BLaER1 (cell line): Measurements from ENCODE around the gene GALK1.
"Not testable (repeated sequence)": the region's sequence is repeated elsewhere in the genome, so short reads cannot be mapped to it uniquely, and the experiment has no call there.

Experiments
- H3K27ac ChIP-seq: shearing (Covaris generic); formaldehyde crosslinking; 2 replicates; pipeline ENCODE4 v1.8.1; 2022
- H3K27me3 ChIP-seq: shearing (Covaris generic); formaldehyde crosslinking; 2 replicates; pipeline ENCODE4 v1.8.1; 2022
- H3K36me3 ChIP-seq: shearing (Covaris generic); formaldehyde crosslinking; 2 replicates; pipeline ENCODE4 v1.8.1; 2022
- H3K4me1 ChIP-seq: shearing (Covaris generic); formaldehyde crosslinking; 2 replicates; pipeline ENCODE4 v1.8.1; 2022
- H3K4me2 ChIP-seq: shearing (Covaris generic); formaldehyde crosslinking; 2 replicates; pipeline ENCODE4 v1.8.1; 2022
- H3K4me3 ChIP-seq: shearing (Covaris generic); formaldehyde crosslinking; 2 replicates; pipeline ENCODE4 v1.8.1; 2022
- H3K9ac ChIP-seq: shearing (Covaris generic); formaldehyde crosslinking; 2 replicates; pipeline ENCODE4 v1.8.1; 2022
- H3K9me3 ChIP-seq: shearing (Covaris generic); formaldehyde crosslinking; 2 replicates; pipeline ENCODE4 v1.8.1; 2022
- H4K20me1 ChIP-seq: shearing (Covaris generic); formaldehyde crosslinking; 2 replicates; pipeline ENCODE4 v1.8.1; 2022
- Cebpa-rat ChIP-seq: shearing (Covaris generic); IDR thresholded peaks from 2 replicates; pipeline ENCODE4 v1.8.1; 2022

The GALK1 gene

GRCh38 chr17:75764711-75765421, at the start of gene GALK1:
GALK1 (minus strand) TSS chr17:75765192; CDS start chr17:75765136, 56 bp downstream.
- peak within 1 kb of the TSS; percentile 100 for H3K4me2 ChIP-seq
- H3K9me3 ChIP-seq = no peaks in the 10 kb centered on the region
- H4K20me1 ChIP-seq = no peaks in the 10 kb centered on the region
- no peaks in the 10 kb centered on the region for H3K27me3 ChIP-seq
- peaks cover 36% of the 10 kb centered on the region for H3K4me1 ChIP-seq
- H3K4me3 ChIP-seq = peak within 1 kb of the TSS; percentile 78
- peaks cover 6% of the 10 kb centered on the region; the same call in 1 of the 2 replicates for H3K36me3 ChIP-seq
- peak within 1 kb of the TSS; percentile 86 for H3K9ac ChIP-seq
- no peak for TF ChIP-seq Cebpa-rat
- peak within 1 kb of the TSS; percentile 88 for H3K27ac ChIP-seq

- no peak overlapping the region for H3K4me3 ChIP-seq
- no peaks in the 10 kb centered on the region for H3K9me3 ChIP-seq
- H3K4me2 ChIP-seq = no peak overlapping the region
- H3K27ac ChIP-seq = no peak overlapping the region
- H3K4me1 ChIP-seq = 0 out of 2 replicates have a peak, but pooled peaks cover 5% of the 10 kb centered on the region
- peaks cover 37% of the 10 kb centered on the region for H4K20me1 ChIP-seq
- no peak for TF ChIP-seq Cebpa-rat
- no peaks in the 10 kb centered on the region for H3K27me3 ChIP-seq
- H3K9ac ChIP-seq = no peak overlapping the region
- H3K36me3 ChIP-seq = peaks cover 99% of the 10 kb centered on the region
Observed at GRCh38 chr17:75814021-75814395, 49.0 kb upstream of the GALK1 start.

- no peak overlapping the region for H3K9ac ChIP-seq
- no peaks in the 10 kb centered on the region for H3K9me3 ChIP-seq
- H3K4me2 ChIP-seq = no peak overlapping the region
- peaks cover 10% of the 10 kb centered on the region for H3K4me1 ChIP-seq
- H3K27ac ChIP-seq = no peak overlapping the region
- peaks cover 94% of the 10 kb centered on the region for H3K36me3 ChIP-seq
- H4K20me1 ChIP-seq = peaks cover 42% of the 10 kb centered on the region
- H3K27me3 ChIP-seq = no peaks in the 10 kb centered on the region
- no peak for TF ChIP-seq Cebpa-rat
- H3K4me3 ChIP-seq = no peak overlapping the region
Observed at GRCh38 chr17:75813081-75814020, 48.4 kb upstream of the GALK1 start.

- TF ChIP-seq Cebpa-rat = no peak
- H3K9me3 ChIP-seq = no peaks in the 10 kb centered on the region
- no peak overlapping the region for H3K4me3 ChIP-seq
- H4K20me1 ChIP-seq = peaks cover 52% of the 10 kb centered on the region
- no peak overlapping the region for H3K27ac ChIP-seq
- H3K27me3 ChIP-seq = no peaks in the 10 kb centered on the region
- no peak overlapping the region for H3K9ac ChIP-seq
- H3K4me2 ChIP-seq = no peak overlapping the region
- peaks cover 19% of the 10 kb centered on the region for H3K4me1 ChIP-seq
- peaks cover 90% of the 10 kb centered on the region for H3K36me3 ChIP-seq
Observed at GRCh38 chr17:75812096-75813013, 47.4 kb upstream of the GALK1 start.

- Histone ChIP-seq H3K27ac (no peak overlapping the region), H3K9ac (0 out of 2 replicates have a peak overlapping the region, but pooled peaks have one; percentile 6), H3K4me2 (no peak overlapping the region), H3K27me3 (no peaks in the 10 kb centered on the region), H3K4me3 (no peak overlapping the region), H4K20me1 (peaks cover 64% of the 10 kb centered on the region), H3K36me3 (peaks cover 88% of the 10 kb centered on the region), H3K4me1 (peaks cover 19% of the 10 kb centered on the region), H3K9me3 (no peaks in the 10 kb centered on the region)
- TF ChIP-seq Cebpa-rat = no peak
Observed at GRCh38 chr17:75811174-75811573, 46.2 kb upstream of the GALK1 start.

DNA sequence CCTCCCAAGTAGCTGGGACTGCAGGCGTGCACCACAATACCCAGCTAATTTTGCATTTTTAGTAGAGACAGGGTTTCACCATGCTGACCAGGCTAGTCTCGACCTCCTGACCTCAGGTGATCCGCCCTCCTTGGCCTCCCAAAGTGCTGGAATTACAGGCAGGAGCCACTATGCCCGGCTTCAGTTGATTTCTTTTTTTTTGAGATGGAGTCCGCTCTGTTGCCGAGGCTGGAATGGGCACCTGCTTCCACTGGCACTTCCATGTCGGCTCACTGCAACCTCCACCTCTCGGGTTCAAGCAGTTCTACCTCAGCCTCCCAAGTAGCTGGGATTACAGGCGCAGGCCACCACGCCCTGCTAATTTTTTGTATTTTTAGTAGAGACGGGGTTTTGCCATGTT, 45.8 kb upstream of the GALK1 start:
- not testable (repeated sequence) for H3K9ac ChIP-seq, H3K4me3 ChIP-seq, H3K4me2 ChIP-seq, H3K27ac ChIP-seq, H3K9me3 ChIP-seq, H3K27me3 ChIP-seq
- H3K4me1 ChIP-seq = peaks cover 19% of the 10 kb centered on the region
- peaks cover 68% of the 10 kb centered on the region for H4K20me1 ChIP-seq
- H3K36me3 ChIP-seq = peaks cover 84% of the 10 kb centered on the region

GRCh38 chr17:75810216-75810615, 45.2 kb upstream of the GALK1 start:
- peaks cover 82% of the 10 kb centered on the region for H3K36me3 ChIP-seq
- no peak overlapping the region for H3K4me2 ChIP-seq
- no peak overlapping the region for H3K4me3 ChIP-seq
- no peak for TF ChIP-seq Cebpa-rat
- H3K4me1 ChIP-seq = peaks cover 19% of the 10 kb centered on the region
- H3K9me3 ChIP-seq = no peaks in the 10 kb centered on the region
- no peak overlapping the region for H3K9ac ChIP-seq
- no peaks in the 10 kb centered on the region for H3K27me3 ChIP-seq
- peaks cover 73% of the 10 kb centered on the region for H4K20me1 ChIP-seq
- no peak overlapping the region for H3K27ac ChIP-seq

DNA sequence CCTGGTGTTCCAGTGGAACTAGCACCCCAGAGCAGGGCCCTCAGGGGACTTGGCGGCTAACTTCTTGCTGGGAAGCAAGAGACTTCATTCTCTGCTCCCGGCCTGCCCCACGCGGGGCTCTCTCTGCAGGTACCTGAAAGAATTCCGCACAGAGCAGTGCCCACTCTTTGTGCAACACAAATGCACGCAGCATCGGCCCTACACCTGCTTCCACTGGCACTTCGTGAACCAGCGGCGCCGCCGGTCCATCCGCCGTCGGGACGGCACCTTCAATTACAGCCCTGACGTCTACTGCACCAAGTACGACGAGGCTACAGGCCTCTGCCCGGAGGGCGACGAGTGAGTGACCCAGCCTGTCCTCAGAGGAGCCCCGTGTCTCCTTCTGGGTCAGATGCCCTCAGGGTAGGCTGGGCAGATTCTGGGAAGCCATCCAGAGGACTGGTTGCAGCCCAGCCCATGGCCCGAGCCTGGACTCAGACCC, 44.7 kb upstream of the GALK1 start:
- TF ChIP-seq Cebpa-rat = no peak
- Histone ChIP-seq H3K27ac (no peak overlapping the region), H3K4me2 (no peak overlapping the region), H3K27me3 (no peaks in the 10 kb centered on the region), H3K4me1 (peaks cover 19% of the 10 kb centered on the region), H4K20me1 (peaks cover 78% of the 10 kb centered on the region), H3K4me3 (no peak overlapping the region), H3K9ac (no peak overlapping the region), H3K36me3 (peaks cover 80% of the 10 kb centered on the region), H3K9me3 (no peaks in the 10 kb centered on the region)
